HG03039 (cell line): Measurements from ENCODE around the gene VSTM1.
"Not testable (repeated sequence)": the region's sequence is repeated elsewhere in the genome, so short reads cannot be mapped to it uniquely, and the experiment has no call there.

Experiments
- ATAC-seq: cut with Tn5 transposase; IDR thresholded peaks from one replicate; pipeline ENCODE4 v1.9.1; 2021; ENCODE audit warnings: mild to moderate bottlenecking, moderate library complexity; ENCODE audit not compliant: unreplicated experiment

VSTM1 gene

DNA sequence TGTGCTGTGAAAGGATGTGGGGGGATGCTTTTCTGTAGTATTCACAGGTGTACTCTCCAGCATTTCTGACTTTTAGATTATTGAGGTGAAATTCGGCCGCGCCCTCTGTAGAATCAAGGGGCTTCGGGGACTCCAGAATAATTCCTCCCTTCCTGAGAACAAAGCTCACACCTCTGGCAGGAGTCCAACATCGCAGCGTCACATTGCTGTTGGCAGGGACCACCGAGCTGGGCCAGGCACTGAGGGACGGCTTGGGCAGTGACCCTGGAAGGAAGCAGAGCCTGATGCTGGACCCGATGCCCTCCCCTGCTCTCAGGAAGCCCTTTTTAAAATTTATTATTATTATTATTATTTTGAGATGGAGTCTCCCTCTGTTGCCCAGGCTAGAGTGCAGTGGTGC lies 11.2 kb upstream of the VSTM1 start:
- ATAC-seq, result no peak

GRCh38 chr19:54073829-54074228 lies 10.1 kb upstream of the VSTM1 start:
- ATAC-seq, result no peak

DNA sequence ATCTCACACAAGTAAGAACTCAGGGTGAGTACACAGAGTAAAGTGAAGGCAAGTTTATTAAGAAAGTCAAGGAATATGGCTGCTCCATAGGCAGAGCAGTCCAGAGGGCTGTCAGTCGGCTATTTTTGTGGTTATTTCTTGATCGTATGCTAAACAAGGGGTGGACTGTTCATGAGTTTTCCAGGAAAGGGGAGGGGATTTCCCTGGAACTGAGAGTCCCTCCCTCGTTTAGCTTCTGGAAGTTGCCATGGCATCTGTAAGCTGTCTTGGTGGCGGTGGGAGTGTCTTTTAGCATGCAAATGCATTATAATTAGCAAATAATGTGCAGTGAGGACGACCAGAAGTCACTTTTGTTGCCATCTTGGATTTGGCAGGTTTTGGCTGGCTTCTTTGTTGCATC lies 5.8 kb upstream of the VSTM1 start:
- no peak for ATAC-seq

GRCh38 chr19:54062643-54063042 lies 1.1 kb downstream of the VSTM1 start:
- ATAC-seq, result no peak

- ATAC-seq, result no peak
Observed at GRCh38 chr19:54047616-54048015, 16.1 kb downstream of the VSTM1 start.

- ATAC-seq, result no peak
Observed at GRCh38 chr19:54045771-54046170, 17.9 kb downstream of the VSTM1 start.

GRCh38 chr19:54042989-54043388 lies 20.7 kb downstream of the VSTM1 start:
- ATAC-seq, result no peak

DNA sequence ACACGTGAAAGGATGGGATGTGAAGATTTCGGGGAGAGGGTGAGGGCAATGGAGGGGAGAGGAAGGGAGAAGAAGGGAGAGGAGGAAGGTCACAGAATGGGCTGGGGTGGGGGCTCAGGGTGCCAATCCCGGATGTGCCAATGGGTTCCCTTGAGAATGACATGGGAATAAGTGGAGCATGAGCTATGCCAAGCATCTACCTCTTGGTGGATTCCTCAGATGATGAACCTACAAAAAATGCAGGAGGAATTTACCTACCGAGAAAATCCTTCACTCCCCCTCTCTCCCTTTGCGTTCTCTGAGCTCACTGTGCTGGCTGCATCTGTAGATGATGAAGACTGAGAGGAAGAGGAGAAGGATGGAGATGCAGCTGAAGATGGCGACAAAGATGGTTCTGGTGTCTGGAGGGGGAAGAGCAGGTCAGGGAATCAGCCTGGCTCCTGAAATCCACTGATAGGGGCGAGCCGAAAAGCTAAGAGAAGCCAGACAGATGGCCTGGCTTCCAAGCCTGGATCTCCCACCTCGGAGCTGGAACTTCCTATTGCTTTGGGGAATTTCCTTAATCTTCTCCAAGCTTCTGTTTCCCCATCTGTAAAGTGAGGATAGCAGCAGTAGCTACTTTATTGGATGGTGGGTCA lies 21.6 kb downstream of the VSTM1 start:
- no peak for ATAC-seq

DNA sequence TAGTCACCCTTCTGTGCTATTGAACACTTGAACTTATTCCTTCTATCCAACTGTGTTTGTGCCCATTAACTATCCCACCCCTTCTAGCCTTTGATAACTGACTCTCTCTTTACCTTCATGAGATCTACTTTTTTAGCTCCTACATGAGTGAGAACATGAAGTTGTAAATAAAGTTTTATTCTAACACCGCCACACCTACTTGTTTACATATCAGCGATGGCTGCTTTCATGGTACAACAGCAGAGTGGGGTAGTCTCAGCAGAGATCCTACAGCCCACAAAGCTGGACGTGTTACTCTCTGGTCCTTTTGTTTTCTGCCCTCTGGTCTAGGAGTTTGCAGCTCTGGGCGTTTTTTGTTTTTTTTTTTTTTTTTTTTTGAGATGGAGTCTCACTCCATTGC lies 23.7 kb downstream of the VSTM1 start:
- no peak for ATAC-seq

DNA sequence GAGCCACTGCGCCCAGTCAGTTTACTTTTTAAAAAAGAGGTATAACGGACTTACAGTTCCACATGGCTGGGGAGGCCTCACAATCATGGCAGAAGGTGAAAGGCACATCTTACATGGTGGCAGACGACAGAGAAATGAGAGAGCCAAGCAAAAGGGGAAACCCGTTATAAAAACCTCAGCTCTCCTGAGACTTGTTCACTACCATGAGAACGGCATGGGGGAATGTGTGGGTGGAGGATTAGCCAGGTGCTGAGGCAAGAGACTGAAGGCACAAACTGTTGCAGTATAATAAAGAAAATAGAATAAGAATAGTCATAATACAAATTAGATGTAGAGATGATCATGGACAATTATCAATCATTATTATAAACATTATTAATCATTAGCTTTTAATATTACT lies 27.2 kb downstream of the VSTM1 start:
- ATAC-seq, result not testable (repeated sequence)

GRCh38 chr19:54035215-54036178 lies 28.2 kb downstream of the VSTM1 start:
- no peak for ATAC-seq

DNA sequence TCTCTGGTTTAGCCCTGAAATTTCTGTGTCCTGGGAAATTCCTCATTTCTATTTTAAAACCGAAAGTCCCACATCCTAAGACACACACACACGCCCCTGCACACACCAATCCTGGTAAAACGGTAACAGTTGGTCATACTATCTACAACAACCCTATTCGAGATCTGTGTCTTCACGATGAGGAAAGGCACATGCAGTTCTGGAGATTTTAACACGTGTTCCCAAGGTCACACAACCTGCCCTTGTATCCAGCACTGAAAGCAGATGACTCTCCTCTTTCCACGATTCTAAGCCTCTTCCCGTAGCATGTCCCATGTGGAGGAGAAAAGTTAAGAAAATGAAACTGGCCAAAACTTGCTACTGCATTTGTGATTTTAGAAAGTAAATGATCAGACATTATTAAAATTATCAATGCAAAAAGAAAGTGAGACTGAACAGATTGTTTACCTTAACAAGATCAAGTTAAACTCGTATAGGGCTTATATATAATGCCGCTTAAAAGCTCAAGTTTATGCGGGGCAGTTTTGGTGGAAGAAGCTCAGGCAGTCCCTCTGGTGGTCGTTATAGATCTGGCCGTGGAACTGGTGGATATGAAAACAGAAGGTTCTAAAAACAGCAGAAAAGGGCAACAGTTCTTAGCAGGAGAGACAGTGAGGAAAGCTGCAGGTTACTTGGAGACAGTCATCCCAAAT lies 32.7 kb downstream of the VSTM1 start:
- ATAC-seq, result no peak

DNA sequence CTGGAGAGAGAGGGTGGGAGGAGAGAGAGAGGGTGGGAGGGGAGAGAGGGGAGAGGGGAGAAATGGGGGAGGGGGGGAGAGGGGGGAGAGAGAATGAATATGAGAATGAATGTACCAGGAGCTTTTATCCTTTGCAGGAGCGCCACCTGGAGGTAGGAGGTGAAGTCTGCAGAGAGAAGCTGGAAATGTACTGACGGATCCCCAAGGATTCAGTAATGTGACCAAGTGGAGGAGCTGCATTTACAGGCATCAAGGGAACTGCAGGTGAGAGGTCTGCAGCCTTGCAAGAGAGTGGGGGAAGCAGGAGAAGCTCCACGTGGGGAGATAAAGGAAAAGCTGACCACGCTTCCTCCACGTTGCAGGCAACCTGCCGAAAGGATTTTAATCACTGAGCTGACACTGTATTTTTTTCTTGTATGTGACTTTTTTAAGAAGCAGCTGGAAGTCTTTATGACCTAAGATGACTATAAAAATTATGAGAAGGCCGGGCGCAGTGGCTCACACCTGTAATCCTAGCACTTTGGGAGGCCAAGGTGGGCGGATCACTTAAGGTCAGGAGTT lies 33.7 kb downstream of the VSTM1 start:
- no peak for ATAC-seq

GRCh38 chr19:54029301-54029700 lies 34.4 kb downstream of the VSTM1 start:
- no peak for ATAC-seq

- no peak for ATAC-seq
Observed at GRCh38 chr19:54026656-54027055, 37.0 kb downstream of the VSTM1 start.

GRCh38 chr19:54024660-54025059 lies 39.0 kb downstream of the VSTM1 start:
- ATAC-seq, result no peak

- ATAC-seq, result no peak
Observed at GRCh38 chr19:54023191-54023590, 40.5 kb downstream of the VSTM1 start.

DNA sequence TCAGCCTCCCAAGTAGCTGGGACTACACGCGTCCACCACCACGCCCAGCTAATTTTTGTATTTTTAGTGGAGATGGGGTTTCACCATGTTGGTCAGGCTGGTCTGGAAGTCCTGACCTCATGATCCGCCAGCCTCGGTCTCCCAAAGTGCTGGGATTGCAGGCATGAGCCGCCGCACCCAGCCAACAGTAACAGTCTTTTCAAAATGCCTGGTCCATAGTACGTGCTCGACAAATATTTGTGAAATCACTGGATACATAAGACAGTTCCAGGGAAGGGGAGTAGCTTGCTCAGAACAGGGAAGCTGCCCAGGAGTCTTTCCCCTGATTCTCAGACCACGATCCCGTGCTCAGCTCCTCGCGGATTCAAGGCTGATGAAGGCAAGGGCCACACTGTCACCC lies 41.8 kb downstream of the VSTM1 start:
- ATAC-seq, result no peak

DNA sequence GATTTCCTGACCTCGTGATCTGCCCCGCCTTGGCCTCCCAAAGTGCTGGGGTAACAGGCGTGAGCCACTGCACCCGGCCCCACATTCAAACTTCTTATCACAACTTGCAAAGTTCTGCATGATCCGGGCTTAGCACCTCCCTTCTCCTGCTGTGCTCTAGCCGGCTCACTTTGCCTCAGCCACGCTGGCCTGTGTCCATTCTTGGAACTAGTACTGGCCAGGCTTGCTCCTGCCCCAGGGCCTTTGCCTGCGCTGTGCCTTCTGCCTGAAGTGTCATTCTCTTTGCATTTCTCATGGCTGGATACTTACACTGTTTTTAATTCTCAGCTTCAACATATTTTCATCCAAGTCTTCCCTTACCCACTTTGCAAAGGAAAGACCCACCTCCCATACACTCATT lies 42.3 kb downstream of the VSTM1 start:
- ATAC-seq, result no peak

- no peak for ATAC-seq
Observed at GRCh38 chr19:54017261-54017660, 46.4 kb downstream of the VSTM1 start.

DNA sequence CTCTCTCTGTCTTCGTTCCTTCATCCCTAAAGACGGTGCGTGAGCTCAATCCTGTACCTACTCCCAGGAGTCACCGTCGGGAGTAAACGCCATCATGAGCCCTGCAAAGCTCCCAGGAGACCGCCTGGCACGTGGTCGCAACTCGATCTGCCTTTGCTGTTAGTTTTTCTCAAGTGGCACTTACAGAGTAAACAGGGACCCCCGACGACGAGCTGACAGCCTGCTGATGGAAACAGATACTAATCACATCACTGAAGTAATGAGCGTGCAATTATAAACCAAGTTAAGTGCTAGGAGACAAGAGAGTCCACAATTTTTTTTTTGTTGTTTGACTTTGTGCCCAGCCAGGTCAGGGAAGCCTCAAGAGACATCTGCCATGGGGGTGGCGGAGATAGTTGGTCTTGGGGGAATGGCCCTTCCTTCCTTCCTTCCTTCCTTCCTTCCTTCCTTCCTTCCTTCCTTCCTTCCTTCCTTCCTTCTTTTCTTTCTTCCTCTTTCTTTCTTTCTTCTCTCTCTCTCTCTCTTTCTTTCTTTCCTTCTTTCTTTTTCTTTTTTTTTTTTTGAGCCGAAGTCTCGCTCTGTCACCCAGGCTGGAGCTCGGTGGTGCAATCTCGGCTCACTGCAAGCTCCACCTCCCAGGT lies 48.7 kb downstream of the VSTM1 start:
- no peak for ATAC-seq
